ENCODE results near the gene SORCS1.

- TF ChIP-seq CTCF (IDR thresholded peaks at IDR 0.05) (no peak), POLR2AphosphoS5 (IDR thresholded peaks at IDR 0.05) (no peak)
Observed at GRCh38 chr10:106793617-106794016, 370.9 kb downstream of the SORCS1 start.
